HFFc6 (cell line): ENCODE results near the gene MYO1D. TPM values are rescaled to one million over a fixed set of nuclear protein-coding genes. Genes with fewer than 3 reads are reported as not detected.

Source experiments
- DNase-seq: peaks from one replicate; pipeline ENCODE4 v3.0.0-alpha.2; 2018
- H3K27ac Mint-ChIP-seq: 2 replicates; pipeline ENCODE4 v1.8.0; 2020; ENCODE audit warnings: mild to moderate bottlenecking, mixed read lengths
- H3K27me3 Mint-ChIP-seq: 2 replicates; pipeline ENCODE4 v1.8.0; 2021; ENCODE audit warnings: mild to moderate bottlenecking, moderate library complexity, mixed read lengths; ENCODE audit not compliant: insufficient read depth
- H3K36me3 Mint-ChIP-seq: 2 replicates; pipeline ENCODE4 v1.8.0; 2021; ENCODE audit warnings: low read depth, mixed read lengths
- H3K4me1 Mint-ChIP-seq: 2 replicates; pipeline ENCODE4 v1.8.0; 2020; ENCODE audit warnings: low read depth, mixed read lengths
- H3K4me3 Mint-ChIP-seq: 2 replicates; pipeline ENCODE4 v1.8.0; 2020; ENCODE audit warnings: mild to moderate bottlenecking, moderate library complexity, mixed read lengths
- H3K9me3 Mint-ChIP-seq: 2 replicates; pipeline ENCODE4 v1.8.0; 2020; ENCODE audit warnings: mild to moderate bottlenecking, mixed read lengths
- total RNA-seq, 6 experiments: library from RNA; stranded (reverse); fragmentation: NEBNext Ultra II Directional; extraction: Animal tissue kit (Norgen Biotek cat#: 25700); gene quantifications; 2 replicates in 1 of 6; 3 replicates in 5 of 6; pipeline ENCODE4 v1.2.3, GENCODE V29; 2021
- TF ChIP-seq, protein P1 (sequence below): fragments of 200-600 bp; sonication (generic); IDR thresholded peaks from 2 replicates; pipeline ENCODE4 v1.5.0; 2021; ENCODE audit warnings: antibody characterized with exemption, mild to moderate bottlenecking

The MYO1D gene
- total RNA-seq, 6 experiments from 2014 or later, result 3.8 to 28.8 (median 4.8) TPM

DNA sequence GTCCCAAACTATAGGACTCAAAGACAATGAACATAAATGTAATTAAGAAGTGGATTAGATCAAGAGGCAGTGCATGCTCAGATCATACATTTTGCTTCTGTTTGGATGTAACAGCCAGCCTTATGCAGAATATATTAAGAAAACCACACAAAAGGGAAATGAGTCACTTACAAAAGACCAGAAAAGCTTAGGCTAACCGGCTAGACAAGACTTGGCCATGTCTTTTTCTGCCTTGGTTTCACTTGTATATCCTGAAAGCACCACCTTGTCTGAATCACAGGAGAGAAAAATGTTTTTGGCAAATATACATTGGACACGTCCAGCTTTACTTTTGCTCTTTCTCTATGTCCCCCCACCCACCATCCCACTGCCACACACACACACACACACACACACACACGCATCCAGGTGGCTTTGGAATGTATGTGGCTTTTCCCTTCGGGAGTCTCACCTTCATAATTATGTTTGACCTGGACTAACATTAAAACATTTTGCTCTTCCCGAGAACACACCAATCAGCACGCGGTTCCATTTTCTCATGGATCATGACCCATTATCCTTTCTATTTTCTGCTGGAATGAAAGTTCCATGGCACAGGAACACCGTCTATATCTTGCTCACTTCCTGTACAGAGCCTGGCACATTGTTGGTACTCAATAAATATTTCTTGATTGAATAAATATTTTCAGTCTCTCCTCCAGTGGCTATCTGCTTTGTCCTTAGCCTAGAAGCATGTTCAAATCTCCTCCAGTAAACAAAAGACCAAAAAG is 325.6 kb downstream of the MYO1D start:
- H3K4me1 Mint-ChIP-seq, result peaks cover 18% of the 10 kb centered on the region
- TF ChIP-seq, protein P1, sequence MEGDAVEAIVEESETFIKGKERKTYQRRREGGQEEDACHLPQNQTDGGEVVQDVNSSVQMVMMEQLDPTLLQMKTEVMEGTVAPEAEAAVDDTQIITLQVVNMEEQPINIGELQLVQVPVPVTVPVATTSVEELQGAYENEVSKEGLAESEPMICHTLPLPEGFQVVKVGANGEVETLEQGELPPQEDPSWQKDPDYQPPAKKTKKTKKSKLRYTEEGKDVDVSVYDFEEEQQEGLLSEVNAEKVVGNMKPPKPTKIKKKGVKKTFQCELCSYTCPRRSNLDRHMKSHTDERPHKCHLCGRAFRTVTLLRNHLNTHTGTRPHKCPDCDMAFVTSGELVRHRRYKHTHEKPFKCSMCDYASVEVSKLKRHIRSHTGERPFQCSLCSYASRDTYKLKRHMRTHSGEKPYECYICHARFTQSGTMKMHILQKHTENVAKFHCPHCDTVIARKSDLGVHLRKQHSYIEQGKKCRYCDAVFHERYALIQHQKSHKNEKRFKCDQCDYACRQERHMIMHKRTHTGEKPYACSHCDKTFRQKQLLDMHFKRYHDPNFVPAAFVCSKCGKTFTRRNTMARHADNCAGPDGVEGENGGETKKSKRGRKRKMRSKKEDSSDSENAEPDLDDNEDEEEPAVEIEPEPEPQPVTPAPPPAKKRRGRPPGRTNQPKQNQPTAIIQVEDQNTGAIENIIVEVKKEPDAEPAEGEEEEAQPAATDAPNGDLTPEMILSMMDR, result no peak
- H3K9me3 Mint-ChIP-seq, result no peaks in the 10 kb centered on the region
- H3K27ac Mint-ChIP-seq, result peak overlapping the region; percentile 27; the same call in 1 of the 2 replicates
- H3K27me3 Mint-ChIP-seq, result peaks cover 2% of the 10 kb centered on the region
- DNase-seq, result peak; percentile 39
- no peaks in the 10 kb centered on the region for H3K36me3 Mint-ChIP-seq
- H3K4me3 Mint-ChIP-seq, result peak overlapping the region; percentile 31

DNA sequence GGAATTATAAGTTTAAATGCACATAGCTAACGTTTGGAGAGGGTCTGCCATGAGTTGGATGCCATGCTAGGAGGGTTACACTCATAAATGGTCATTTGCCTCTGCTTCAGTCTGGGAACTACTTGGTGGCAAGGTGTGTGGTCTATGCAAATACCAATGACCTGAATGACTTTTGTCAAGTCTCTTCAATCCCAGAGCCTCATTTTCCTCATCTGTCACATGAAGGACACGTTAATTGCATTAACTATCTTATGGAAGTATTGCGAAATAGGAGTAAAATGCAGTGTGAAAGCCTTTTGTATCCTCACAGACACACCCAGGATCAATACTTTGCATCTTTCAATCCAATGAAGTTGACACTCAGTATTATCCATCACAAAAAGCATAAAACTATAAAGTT is 327.4 kb downstream of the MYO1D start:
- TF ChIP-seq, protein P1, result no peak
- Mint-ChIP-seq H3K4me3 (no peak overlapping the region), H3K27ac (no peak overlapping the region), H3K27me3 (peaks cover 2% of the 10 kb centered on the region), H3K9me3 (no peaks in the 10 kb centered on the region), H3K4me1 (peaks cover 18% of the 10 kb centered on the region), H3K36me3 (no peaks in the 10 kb centered on the region)
- no peak for DNase-seq

DNA sequence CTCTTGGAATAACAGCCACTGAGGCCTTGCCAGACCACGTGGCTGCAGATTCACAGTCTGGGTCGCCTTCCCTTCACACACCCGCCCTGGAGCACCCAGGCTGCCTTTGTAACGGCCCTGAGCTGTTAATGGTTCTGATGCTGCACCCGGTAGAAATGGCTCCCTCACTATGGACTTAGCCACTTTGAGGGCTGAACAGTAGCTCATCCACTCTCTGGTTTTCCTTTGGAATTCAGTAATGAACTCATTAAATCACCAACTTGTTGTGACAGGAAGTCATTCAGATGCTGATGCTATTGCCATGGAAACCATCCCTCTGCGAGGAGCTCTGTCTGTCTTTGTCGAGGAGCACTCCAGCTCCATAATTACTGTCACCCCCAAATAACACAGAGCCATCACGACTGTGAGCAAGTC is 330.9 kb downstream of the MYO1D start:
- TF ChIP-seq, protein P1, result no peak
- peaks cover 7% of the 10 kb centered on the region for H3K4me1 Mint-ChIP-seq
- H3K27ac Mint-ChIP-seq, result no peak overlapping the region
- peaks cover 2% of the 10 kb centered on the region; the same call in 1 of the 2 replicates for H3K27me3 Mint-ChIP-seq
- DNase-seq, result no peak
- no peaks in the 10 kb centered on the region for H3K36me3 Mint-ChIP-seq
- no peaks in the 10 kb centered on the region for H3K9me3 Mint-ChIP-seq
- H3K4me3 Mint-ChIP-seq, result no peak overlapping the region

DNA sequence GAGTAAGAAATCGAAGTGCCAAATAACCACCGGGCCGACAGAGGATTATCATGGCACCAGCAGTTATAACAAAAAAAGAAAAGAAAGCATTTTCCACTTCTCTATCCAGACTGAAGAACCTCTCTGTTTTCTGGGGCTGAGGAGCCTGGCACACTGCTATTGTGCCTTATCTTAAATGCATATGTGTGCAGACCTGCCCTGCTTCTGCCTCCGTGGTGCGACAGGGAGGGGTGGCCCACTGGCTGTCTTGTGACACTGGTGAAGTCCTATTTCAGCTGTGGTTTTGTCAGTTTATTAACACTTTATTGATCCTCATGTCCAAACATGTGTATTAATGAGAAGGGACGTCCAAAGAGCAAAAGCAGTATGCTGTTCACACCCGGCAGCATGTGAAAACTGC is 334.7 kb downstream of the MYO1D start:
- Mint-ChIP-seq H3K27me3 (no peaks in the 10 kb centered on the region), H3K36me3 (peaks cover 7% of the 10 kb centered on the region), H3K27ac (no peak overlapping the region), H3K9me3 (no peaks in the 10 kb centered on the region), H3K4me3 (no peak overlapping the region), H3K4me1 (peaks cover 4% of the 10 kb centered on the region)
- TF ChIP-seq, protein P1, result no peak
- no peak for DNase-seq

DNA sequence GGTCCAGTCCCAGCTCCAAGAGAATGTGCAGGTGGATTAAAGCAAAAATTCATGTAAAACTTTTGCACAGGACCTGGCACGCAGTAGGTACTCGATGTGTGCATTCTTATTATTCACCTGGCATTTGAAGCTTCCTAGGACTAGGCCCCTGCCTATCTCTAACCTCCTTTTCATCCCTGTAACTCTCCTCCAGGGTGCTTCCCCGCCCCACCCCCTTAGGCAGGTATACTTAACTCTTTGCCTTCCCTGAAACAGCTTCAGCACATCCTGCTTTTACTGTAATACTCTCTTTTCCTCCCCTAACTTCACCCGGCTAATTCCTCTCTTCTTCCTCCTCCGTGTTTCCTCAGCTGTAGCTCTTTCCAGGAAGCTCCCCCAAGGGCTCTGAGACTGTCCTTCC is 335.3 kb downstream of the MYO1D start:
- TF ChIP-seq, protein P1, result no peak
- no peak for DNase-seq
- peaks cover 10% of the 10 kb centered on the region for H3K4me1 Mint-ChIP-seq
- H3K36me3 Mint-ChIP-seq, result peaks cover 9% of the 10 kb centered on the region
- H3K4me3 Mint-ChIP-seq, result no peak overlapping the region
- no peaks in the 10 kb centered on the region for H3K27me3 Mint-ChIP-seq
- no peaks in the 10 kb centered on the region for H3K9me3 Mint-ChIP-seq
- H3K27ac Mint-ChIP-seq, result no peak overlapping the region
